ENCODE data around the gene CES3.
A peak's percentile ranks its signal among the peaks of the same experiment; 100 is the strongest.
"Not testable (repeated sequence)": the region's sequence is repeated elsewhere in the genome, so short reads cannot be mapped to it uniquely, and the experiment has no call there.

CES3 gene

DNA sequence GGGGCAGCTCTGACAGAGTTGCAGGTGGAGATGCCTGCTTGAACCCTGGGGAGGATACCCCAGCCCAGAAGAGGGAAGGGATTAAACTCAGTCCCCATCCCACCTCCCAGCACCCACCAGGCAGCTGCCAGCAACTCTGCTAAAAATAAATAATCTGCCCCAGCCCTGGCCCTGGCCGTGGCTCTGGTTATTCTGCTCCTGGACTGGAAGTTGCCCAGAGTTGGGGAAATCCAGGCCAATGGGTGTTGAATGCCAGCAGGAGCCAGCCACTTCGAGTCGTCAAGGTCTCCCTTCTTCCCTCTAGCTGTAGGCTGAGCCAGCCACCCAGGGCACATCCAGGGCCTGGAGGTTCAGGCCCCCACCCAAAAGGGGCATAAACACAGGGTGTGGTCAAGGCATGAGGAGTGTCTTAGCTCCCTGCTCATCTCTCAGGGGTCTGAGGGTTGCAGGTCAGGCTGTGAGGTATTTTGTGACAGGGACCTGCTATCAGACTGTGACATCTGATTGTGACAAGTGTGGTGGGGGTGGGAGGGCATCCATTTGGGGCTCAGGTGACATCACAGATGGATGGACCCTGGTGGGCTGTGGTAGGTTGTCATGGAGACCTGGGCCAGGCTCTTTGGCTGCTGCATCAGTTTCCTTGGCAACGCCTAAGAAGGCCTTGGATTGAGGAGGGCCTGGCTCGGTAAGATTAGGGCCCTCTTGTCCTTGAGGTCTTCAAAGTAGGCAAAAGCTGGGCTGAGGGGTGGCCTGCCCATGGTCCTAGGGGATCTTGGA lies 34.7 kb upstream of the CES3 start:
- peak; percentile 17 for DNase-seq (ENCODE audit: low spot score)

DNA sequence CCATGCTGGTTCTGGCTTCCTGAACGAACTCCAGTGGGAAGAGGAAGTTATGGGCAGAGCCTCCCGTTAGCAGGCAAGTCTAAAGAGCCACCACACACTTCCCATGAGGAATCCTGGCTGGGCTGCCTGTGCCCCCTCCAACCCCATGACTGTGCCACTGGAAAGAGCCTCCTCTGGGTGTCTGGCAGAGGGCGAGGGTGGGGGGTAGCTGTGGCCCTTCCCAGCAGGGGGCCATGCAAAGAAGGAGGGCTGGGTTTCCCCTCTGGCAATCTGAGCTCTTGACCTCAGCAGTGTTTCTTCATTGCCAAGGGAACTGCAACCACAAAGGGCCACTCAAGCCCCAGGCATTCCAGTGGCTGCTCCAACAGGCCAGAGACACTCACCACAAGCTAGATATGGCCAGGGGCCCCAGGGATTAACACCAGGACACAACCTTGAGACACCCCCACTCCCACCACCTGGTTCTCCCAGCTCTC lies 34.1 kb upstream of the CES3 start:
- DNase-seq (ENCODE audit: low spot score) = peak; percentile 28

DNA sequence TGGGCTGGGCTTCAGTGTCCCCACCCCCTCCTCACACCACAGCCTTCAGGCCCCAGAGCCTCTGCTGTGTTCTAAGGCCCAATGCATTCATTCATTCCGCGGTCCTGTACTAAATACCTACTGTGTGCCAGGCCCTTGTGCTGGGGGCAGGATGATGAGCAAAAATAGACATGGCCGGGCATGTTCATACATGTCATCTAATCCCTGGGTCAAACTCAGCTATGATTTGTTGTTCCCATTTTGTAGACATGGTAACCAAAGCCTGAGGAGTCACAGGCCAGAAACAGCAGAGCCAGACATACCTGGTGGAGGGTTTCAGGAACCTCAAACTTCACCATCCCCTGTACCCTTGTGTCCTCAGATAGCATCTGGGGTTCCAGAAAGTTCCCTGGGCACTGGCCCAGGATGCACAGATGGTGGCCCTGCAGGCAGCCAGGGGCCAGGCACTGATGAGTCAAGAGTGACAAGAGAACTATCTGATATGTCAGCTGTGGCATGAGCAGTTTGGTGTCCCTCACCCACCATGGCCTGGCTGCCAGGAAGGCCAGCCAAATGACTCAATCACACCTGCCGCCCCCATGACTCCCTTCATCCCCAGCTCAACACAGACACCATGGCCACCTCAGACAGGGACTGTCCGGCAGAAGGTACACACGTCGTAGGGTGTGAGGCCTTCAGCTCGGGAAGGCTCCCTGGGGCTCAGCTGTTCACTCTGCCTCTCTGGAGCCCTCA lies 33.0 kb upstream of the CES3 start:
- DNase-seq (ENCODE audit: low spot score) = no peak

DNA sequence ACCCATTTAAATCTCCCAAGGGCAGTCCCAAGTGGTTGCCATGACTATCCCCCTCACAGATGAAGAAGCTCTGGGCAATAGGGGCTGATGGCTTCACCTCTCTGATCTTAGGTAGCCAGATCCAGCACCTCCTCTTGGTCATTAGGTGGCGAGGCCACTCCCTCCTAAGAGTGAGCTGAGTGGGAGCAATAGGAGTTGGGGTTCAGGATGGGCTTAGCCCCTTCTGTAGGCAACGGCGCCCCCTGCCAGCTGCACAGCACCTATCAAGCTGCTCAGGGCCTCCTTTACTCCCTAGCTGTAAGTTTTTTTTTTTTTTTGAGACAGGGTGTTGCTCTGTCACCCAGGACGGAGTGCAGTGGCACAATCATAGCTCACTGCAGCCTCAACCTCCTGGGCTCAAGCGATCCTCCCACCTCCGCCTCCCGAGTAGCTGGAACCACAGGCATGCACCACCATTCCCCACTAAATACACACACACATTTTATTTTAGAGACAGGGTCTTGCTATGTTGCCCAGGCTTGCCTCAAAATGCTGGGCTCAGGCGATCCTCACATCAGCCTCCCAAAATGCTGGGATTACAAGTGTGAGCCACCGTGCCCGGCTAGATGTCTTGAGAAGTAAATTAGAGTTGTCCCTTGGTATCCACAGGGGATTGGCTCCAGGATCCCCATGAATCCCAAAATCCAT lies 32.2 kb upstream of the CES3 start:
- peak; percentile 52 for DNase-seq (ENCODE audit: low spot score)

DNA sequence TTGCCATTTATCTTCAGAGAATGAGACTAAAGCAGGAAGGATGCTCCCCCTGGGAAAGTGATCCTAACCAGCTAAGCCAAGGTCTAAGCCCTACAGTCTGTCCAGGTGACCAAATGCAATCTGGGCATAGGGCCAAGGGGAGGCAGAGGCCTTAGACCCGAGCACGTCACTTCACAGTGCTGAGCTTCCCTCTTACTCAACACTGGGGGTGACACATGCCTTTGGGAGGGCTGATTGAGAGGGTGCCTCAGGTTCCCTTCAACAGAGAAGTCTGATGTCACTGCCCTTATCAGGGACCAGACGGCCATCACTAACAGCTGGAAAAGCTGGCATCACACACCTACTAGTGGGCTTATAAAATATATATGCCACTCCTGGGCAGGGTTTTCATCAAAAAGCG lies 30.9 kb upstream of the CES3 start:
- no peak for DNase-seq (ENCODE audit: low spot score)

DNA sequence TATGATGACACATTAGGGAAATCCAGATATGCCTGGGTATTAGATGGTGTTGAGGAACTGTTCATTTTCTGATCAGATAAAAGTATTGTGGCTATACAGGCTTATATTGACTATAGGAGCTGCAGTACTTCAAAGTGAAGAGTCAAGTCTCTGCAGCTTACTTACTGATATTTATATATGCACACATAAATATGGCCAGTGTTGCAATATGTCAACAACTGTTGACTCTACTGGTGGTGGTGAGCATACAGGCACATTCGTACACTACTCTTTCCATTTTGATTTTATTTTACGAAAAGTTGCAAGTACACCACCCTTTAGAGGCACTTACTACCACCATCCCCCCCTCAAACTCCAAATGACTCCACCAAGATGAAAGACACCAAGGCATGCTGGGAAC lies 29.4 kb upstream of the CES3 start:
- DNase-seq (ENCODE audit: low spot score) = no peak

DNA sequence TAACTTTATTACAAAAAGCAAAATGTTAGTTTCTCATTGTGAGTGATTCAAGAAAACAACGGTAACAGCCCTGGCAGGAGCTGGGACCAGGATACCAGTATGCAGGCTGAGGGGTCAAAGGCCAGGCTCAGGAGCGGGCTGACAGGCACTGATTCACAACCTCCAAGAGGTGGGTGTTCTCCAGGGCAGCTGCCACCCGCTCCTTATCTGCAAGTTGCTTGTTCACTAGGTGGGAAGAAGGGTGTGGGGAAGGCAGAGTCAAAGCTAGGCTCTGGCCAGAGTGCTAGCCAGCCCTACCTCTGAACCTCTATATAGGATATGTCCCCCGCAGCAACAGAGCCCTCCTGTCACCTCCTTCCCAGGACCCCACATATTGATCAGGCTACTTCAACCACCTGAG lies 29.0 kb upstream of the CES3 start:
- DNase-seq (ENCODE audit: low spot score) = no peak

DNA sequence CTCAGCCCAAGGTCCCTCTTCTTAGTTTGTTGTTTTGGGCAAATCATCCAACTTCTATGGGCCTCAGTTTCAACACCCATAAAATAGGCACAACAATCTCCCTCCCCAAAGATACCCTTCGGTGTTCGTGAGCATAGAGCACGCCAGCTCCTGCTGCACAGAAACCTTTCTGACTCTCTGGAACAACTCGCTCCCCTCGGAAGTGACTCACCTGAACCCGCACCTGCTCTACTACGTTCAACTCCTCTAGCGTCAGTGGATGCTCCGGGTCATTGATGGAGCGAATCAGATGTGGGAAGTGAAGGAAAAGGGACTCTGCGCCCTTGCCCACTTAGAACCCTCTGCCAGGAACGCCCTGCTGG lies 27.3 kb upstream of the CES3 start:
- no peak for DNase-seq (ENCODE audit: low spot score)

DNA sequence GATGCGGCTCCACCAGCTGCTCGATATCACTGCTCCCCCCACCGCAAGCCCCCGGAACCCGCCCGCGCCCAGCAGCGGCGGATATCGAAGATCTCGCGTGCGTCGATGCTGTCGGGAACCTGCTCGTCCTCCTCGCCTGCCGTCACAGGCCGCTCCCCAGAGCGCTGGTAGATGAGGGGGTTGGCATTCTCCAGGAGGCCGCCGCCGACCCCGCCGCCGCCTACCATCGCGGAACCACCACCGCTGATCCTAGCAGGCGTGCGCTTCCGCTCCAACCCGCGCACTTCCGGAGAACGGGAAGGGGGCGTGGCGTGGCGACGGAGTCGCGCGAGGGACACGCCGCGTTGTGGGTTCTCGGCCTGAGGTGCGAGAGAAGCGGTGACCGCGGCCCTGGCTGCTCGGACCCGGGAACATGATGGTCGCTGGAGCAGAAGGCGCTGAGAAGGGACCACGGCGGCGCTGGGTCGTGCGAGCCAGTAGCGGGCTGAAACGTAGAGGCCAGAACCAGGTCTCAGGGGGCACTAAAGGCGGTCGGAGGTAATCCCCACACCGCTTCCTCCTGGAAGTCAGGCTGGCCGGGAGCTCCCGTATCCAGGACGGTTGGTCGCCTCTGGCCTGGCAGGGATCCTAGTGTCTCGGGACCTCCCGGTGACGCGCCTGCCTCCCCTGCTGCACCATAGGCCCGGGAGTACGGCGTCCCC lies 26.8 kb upstream of the CES3 start, which contains the start of gene CIAO2B:
TSS of gene CIAO2B (minus strand) at position 265 of the 701 bp plus-strand sequence. CDS start at position 227, 38 bp downstream.
- DNase-seq (ENCODE audit: low spot score) = peak; percentile 84

DNA sequence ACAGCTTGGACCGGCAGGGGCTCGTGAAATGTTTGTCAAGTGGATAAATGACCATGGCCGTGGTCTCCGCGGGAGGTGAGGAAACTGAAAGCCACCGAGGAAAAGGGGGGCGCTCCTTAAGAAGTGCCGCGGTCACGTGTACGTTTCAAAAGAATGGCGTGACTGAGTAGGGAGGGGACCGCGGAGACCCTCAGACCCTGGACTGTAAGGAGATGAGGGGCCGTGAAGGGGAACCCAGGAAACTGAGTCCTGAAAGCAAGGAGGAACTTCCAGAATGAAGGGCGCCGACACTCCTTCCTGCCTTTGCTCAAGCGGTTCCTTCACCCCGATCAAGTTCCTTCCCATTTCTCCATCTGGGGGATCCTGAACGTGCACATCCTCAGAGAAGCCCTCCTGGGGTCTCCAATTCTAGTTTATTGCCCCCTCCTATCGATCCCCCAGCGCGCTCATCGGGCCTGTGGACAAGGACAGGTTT lies 26.2 kb upstream of the CES3 start:
- DNase-seq (ENCODE audit: low spot score) = not testable (repeated sequence)

DNA sequence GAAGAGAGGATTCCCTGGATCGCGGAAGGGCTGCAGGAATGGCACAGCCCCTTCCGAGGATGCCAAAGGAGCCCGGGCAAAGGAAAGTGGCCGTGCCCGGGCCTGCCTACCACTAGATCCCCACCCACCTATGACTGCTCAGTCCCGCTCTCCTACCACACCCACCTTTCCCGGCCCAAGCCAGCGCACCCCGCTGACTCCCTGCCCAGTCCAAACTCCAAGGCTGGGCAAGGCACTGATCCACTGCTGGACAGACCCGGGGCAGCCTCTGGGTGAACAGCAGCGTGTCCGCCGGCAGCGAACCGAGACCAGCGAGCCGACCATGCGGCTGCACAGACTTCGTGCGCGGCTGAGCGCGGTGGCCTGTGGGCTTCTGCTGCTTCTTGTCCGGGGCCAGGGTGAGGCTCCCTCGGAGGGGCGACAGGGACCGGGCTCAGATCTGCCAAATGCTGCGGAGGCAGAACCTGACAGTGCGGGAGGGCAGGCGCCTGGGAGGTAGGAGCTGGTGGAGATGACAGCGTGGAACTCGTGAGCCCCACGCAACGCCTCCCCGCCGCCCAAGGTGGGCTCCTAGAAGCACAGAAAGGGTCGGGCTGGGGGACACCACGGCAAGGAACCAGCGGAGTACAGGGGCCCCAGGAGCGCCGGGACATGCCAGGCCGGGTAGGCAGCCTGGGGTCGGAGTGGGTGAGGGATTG lies 25.6 kb upstream of the CES3 start, which contains the start of gene CES2:
TSS of gene CES2 (plus strand) at position 203 of the 698 bp plus-strand sequence. CDS start at position 323, 120 bp downstream.
- no peak for DNase-seq (ENCODE audit: low spot score)

DNA sequence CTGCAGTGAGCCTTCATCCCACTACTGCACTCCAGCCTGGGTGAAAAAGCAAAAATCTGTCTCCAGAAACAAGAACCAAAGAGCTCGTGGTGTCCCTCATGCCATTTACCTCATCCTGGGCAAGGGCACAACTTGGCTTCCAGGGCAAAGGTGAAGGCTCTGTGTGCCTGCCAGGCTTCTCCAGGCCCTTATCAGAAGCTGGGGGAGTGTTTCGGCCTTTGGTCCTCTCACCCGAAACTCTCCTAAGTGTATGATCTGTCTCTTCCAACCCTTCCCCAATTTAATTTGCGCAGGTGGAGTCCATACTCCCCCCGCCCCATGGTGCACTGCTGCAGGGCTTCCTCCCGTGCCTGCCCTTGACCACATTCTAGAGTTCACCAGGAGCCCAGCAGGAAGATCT lies 24.6 kb upstream of the CES3 start:
- DNase-seq (ENCODE audit: low spot score) = no peak

DNA sequence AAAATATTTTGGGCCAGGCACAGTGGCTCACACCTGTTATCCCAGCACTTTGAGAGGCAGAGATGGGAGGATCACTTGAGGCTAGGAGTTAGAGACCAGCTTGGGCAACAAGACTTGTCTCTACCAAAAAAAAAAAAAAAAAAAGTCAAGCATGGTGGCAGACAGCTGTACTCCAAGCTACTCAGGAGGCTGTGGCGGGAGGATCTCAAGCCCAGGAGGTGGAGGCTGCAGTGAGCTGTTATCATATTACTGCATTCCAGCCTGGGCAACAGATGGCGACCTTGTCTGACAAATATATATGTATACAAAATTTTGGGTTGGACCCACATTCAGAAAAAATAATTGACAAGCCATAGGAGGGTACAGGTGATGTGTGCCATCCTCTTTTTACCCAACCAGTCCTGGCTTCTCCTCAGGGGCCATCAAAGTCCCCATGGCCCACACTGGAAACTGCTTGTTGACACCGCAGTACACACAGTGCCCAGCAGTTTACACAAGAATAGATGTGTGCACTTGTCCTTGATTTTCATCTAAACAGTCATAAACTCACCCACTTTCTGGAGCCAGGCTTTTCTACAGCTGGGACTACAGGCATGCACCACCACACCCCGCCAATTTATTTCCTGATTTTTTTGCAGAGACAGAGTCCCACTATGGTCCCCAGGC lies 24.0 kb upstream of the CES3 start:
- DNase-seq (ENCODE audit: low spot score) = no peak

DNA sequence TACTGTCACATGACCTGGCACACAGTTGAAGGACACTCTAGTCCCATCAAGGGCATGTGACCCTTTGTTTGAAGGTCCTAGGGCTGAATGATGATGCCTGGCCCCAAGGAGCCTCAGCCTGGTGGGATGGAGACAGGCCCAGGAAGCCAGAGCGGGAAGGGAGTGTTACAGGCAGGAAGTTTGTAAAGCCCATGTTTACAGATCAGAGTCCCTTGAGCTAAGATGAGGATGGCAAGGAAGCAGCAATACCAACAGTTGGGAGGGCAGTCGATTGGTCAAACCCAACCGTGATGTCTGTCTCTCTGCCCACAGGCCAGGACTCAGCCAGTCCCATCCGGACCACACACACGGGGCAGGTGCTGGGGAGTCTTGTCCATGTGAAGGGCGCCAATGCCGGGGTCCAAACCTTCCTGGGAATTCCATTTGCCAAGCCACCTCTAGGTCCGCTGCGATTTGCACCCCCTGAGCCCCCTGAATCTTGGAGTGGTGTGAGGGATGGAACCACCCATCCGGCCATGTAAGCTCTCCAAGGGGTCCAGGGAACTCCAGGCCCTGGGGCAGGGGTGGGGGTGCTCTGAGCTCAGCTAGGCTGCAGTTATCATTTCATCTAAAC lies 23.2 kb upstream of the CES3 start:
- DNase-seq (ENCODE audit: low spot score) = no peak

DNA sequence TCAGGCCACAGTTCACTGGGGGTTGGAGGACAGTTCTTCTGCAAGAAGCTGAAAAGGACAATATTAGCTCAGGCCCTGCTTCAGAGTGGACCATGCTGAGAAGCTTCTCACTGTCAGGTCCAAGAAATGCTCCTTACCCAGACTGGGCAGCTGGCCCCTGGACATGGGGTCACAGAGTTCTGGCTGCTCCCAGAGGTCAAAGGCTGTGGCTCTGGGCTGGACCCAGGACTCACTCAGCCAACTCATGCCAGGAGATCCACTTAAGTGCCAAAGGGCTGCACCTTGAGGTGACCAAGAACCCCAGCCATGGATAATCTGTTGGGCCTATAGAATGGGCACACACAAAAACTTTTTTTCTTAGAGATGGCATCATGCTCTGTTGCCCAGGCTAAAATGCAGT lies 21.7 kb upstream of the CES3 start:
- no peak for DNase-seq (ENCODE audit: low spot score)

DNA sequence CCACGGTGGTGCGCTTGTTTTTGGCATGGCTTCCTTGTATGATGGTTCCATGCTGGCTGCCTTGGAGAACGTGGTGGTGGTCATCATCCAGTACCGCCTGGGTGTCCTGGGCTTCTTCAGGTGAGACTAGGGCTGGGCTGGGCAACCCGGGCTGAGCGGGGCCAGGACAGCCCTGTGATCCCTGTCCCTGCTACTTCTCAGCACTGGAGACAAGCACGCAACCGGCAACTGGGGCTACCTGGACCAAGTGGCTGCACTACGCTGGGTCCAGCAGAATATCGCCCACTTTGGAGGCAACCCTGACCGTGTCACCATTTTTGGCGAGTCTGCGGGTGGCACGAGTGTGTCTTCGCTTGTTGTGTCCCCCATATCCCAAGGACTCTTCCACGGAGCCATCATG lies 20.8 kb upstream of the CES3 start:
- no peak for DNase-seq (ENCODE audit: low spot score)

DNA sequence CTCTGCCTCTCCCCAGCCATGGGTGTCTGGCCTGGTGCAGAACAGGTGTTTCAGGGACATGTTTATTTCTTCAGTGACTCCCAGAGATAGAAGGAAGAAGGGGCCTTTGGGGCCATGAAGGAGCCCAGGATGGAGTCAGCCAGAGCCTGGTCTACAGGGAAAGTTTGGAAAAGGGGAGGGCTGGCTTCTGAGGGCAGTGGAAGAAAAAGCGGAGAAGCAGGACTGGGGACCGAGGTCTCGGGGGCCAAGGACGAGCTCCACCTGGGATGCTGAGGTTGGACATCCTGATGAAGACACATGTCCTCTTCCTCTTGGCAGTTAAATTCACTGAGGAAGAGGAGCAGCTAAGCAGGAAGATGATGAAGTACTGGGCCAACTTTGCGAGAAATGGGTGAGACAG lies 18.1 kb upstream of the CES3 start:
- DNase-seq (ENCODE audit: low spot score) = no peak

DNA sequence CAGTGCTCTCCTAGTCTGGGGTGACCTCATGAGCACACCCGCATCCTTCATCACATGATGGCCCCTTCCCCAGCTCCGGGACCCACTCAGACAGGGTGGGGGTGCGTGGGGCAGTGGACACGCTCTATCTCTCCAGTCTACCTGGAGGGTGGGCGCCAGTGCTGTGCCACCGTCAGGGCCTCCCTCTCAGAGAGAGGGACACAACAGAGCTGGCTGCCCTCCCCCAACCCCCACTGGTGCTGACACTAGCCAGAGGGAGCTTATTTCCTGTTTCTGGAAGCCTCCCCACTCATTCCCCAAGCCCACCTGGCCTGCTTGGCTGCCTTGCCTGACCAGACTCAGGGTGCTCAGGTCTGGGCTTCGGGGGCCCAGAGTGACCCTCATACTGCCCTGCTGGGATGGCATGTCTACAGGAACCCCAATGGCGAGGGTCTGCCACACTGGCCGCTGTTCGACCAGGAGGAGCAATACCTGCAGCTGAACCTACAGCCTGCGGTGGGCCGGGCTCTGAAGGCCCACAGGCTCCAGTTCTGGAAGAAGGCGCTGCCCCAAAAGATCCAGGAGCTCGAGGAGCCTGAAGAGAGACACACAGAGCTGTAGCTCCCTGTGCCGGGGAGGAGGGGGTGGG lies 17.5 kb upstream of the CES3 start:
- DNase-seq (ENCODE audit: low spot score) = no peak

DNA sequence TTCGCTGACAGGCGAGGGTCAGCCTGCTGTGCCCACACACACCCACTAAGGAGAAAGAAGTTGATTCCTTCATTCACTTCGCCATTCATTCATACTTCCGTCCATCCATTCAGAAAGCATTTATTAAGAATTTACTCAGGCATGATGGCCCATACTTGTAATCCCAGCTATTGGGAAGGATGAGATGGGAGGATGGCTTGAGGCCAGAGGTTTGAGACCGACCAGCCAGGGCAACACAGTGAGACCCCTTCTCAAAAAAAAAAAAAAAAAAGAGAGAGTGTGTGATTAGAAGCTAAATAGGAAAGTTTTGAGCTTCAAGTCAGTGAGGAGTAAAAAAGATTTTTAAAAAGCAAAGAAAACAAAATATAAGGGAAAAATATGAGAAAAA lies 17.0 kb upstream of the CES3 start:
- no peak for DNase-seq (ENCODE audit: low spot score)

DNA sequence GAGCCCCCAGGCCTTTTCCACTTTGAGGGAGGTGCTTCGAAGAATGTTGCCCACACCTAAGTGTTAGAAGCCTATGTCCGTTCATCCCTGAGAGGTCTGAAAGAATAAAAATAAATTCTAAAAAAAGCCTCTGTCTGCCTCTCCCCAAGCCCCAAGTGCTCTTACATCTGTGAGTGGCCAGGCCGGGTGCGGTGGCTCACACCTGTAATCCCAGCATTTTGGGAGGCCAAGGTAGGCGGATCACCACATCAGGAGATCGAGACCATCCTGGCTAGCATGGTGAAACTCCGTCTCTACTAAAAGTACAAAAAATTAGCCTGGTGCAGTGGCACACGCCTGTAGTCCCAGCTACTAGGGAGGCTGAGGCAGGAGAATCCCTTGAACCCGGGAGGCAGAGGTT lies 16.1 kb upstream of the CES3 start:
- DNase-seq (ENCODE audit: low spot score) = not testable (repeated sequence)

All from NAMALWA (cell line).